ENCODE measurements around the gene VWA3A. TPM values are rescaled to one million over a fixed set of nuclear protein-coding genes. Genes with fewer than 3 reads are reported as not detected.

The VWA3A gene
- total RNA-seq, 2 donors from 2014 or later: not detected

Other genes with a start within 250 kb of the VWA3A start
- 100 to 1,000 TPM; 121 to 148 TPM for gene NPIPB4, start 234.8 kb upstream of the VWA3A start, total RNA-seq
- 100 to 1,000 TPM; 147 to 168 TPM for gene UQCRC2, start 139.2 kb upstream of the VWA3A start, total RNA-seq
- not detected for gene PDZD9, start 91.4 kb upstream of the VWA3A start, total RNA-seq
- gene MOSMO, start 84.4 kb upstream of the VWA3A start, total RNA-seq: 10 to 100 TPM; 13.3 to 16.1 TPM
- gene SDR42E2, start 70.0 kb downstream of the VWA3A start, total RNA-seq: not detected
- 10 to 100 TPM; 33.6 to 45.7 TPM for gene EEF2K, start 113.7 kb downstream of the VWA3A start, total RNA-seq
- 10 to 100 TPM; 28.6 to 33.0 TPM for gene POLR3E, start 204.9 kb downstream of the VWA3A start, total RNA-seq

Data from posterior vena cava (tissue), 2 donors.